Psoas muscle (tissue), 8 donors: ENCODE data around the gene GOLGA6L2. TPM values are rescaled to one million over a fixed set of nuclear protein-coding genes. Genes with fewer than 3 reads are reported as not detected.

Source experiments
- ATAC-seq, 4 donors: fragments of 200-7000 bp; cut with Tn5 transposase; one replicate each; pipeline ENCODE4 v1.9.1; 2020; ENCODE audit warnings: moderate library complexity in 3 of 4, mild to moderate bottlenecking in 2 of 4
- DNase-seq, 2 donors: peaks; one replicate each; pipeline ENCODE4 v3.0.0-alpha.2; 2020
- H3K27ac ChIP-seq: fragments of 200-600 bp; one replicate; pipeline ENCODE4 v1.8.0; 2022
- H3K27me3 ChIP-seq, 3 donors: fragments of 200-600 bp in 1 of 3; one replicate each; pipeline versions ENCODE4 v1.6.1 to v1.8.0; 2013 to 2022; ENCODE audit warnings: low read length in 2 of 3, mild to moderate bottlenecking in 2 of 3, moderate library complexity in 1 of 3; ENCODE audit not compliant: insufficient read depth in 3 of 3
- H3K36me3 ChIP-seq, 2 donors: fragments of 200-600 bp in 1 of 2; one replicate each; pipeline versions ENCODE4 v1.6.1 to v1.8.0; 2013 to 2022; ENCODE audit warnings: low read depth in 1 of 2, mild to moderate bottlenecking in 1 of 2, moderate library complexity in 1 of 2; ENCODE audit not compliant: insufficient read depth in 1 of 2
- H3K4me1 ChIP-seq: fragments of 200-600 bp; one replicate; pipeline ENCODE4 v1.8.0; 2022
- H3K4me3 ChIP-seq: fragments of 200-600 bp; one replicate; pipeline ENCODE4 v1.8.0; 2022; ENCODE audit warnings: mild to moderate bottlenecking
- H3K9me3 ChIP-seq: fragments of 200-600 bp; one replicate; pipeline ENCODE4 v1.8.0; 2022
- WGBS, 3 donors: extraction: QIAGEN DNeasy Blood & Tissue Kit; methylation state at CpG; one replicate each; pipeline versions ENCODE4 v1.1.6 to v1.1.7; 2013; 5-methylcytosine and 5-hydroxymethylcytosine counted together
- intact Hi-C, 2 donors: fragments of 100-400 bp; cut with DNase I; formaldehyde crosslinking; loops; one replicate each; pipeline versions ENCODE4 v1.11.0 to v1.14.2; 2022
- long read RNA-seq, 2 donors: library from polyadenylated mRNA; unstranded; transcript quantifications; one replicate each; pipeline ENCODE4 v2.0.0, GENCODE V29; 2021
- polyA plus RNA-seq, 3 donors: library from polyadenylated mRNA; stranded (reverse); fragments of 200-250 nt; gene quantifications; one replicate each; pipeline ENCODE4 v1.2.3, GENCODE V29; 2013
- total RNA-seq, 4 donors: library from RNA; stranded (reverse); fragmentation: NEBNext Ultra II Directional in 2 of 4; extraction: Animal tissue kit (Norgen Biotek cat#: 25700) in 2 of 4; gene quantifications; one replicate each; pipeline versions ENCODE4 v1.2.1 to v1.2.4, GENCODE V29; 2021 to 2023
- TF ChIP-seq, protein P1 (sequence below): fragments of 200-600 bp; IDR thresholded peaks from one replicate; pipeline ENCODE4 v1.8.0; 2022; ENCODE audit warnings: antibody characterized with exemption
- donor health status: healthy with polysubstance abuse.
- donor health status: DM: no; HTN: no; CAD: no; lungs with moderate emphysema.
- donor health status: Bipolar disorder and iron deficiency.
- donor health status: healthy.
- donor health status: DM: yes; HTN: yes; CAD: no.
- donor health status: DM: no; HTN: no; CAD: no.
- donor health status: DM: no; HTN: no; CAD: no.
- donor health status: DM: yes; HTN: yes; CAD: no.

GOLGA6L2 gene, protein sequence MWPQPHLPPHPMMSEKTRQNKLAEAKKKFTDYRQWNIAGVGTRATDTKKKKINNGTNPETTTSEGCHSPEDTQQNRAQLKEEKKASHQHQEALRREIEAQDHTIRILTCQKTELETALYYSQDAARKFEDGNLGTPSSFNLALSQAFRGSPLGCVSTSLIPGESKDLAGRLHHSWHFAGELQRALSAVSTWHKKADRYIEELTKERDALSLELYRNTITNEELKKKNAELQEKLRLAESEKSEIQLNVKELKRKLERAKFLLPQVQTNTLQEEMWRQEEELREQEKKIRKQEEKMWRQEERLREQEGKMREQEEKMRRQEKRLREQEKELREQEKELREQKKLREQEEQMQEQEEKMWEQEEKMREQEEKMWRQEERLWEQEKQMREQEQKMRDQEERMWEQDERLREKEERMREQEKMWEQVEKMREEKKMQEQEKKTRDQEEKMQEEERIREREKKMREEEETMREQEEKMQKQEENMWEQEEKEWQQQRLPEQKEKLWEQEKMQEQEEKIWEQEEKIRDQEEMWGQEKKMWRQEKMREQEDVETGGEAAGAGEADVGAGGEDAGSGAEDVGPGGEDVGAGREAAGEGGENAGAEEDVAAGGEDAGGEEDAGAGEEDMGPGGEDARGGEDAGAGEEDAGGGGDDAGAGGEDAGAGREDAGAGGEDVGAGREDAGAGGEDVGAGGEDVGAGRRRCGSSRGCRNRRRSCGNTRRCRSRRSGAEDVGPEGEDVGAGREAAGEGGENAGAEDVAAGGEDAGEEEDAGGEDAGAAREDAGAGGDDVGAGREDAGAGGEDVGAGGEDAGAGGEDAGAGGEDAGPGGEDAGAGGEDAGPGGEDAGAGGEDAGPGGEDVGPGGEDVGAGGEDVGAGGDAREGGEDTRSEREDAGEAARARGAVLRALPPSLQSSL
- total RNA-seq = not detected
- not detected for polyA plus RNA-seq
- long read RNA-seq, donor 1 = 0 reads
- long read RNA-seq, donor 2 = 0 reads

DNA sequence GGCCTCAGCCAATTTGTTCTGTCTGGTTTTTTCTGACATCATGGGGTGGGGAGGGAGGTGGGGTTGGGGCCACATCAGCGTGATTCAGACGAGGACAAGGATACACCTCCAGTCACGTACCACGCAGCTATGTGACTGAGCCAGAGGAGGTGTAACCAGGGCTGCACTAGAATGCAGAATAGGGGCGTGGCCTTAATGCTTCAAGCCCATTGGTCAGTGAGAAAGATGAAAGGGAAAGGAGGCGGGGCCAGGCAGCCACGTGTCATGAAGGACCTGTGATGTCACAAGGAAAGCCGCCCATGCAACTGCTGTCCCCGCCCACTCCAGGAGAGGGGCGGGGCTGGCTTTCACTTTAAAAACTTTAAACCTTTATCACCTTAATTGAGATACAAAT lies at the start of gene GOLGA6L2:
Gene GOLGA6L2, minus strand, starts transcription at position 137 of the 394 bp plus-strand sequence. Its CDS starts 62 bp downstream, at position 75.
- 79 to 81% (median 80%) methylated on average over 10 of the region's 10 CpGs for WGBS, 3 donors
- intact Hi-C loops = no loop called here
- Histone ChIP-seq H3K4me3 (no peak within 1 kb of the TSS), H3K27ac (no peak within 1 kb of the TSS), H3K27me3 (peaks cover 0 to 2% (median 0%) of the 10 kb centered on the region in 3 donors), H3K9me3 (no peaks in the 10 kb centered on the region), H3K36me3 (no peaks in the 10 kb centered on the region), H3K4me1 (no peaks in the 10 kb centered on the region)
- DNase-seq (no peak), ATAC-seq (no peak)
- TF ChIP-seq, protein P1, sequence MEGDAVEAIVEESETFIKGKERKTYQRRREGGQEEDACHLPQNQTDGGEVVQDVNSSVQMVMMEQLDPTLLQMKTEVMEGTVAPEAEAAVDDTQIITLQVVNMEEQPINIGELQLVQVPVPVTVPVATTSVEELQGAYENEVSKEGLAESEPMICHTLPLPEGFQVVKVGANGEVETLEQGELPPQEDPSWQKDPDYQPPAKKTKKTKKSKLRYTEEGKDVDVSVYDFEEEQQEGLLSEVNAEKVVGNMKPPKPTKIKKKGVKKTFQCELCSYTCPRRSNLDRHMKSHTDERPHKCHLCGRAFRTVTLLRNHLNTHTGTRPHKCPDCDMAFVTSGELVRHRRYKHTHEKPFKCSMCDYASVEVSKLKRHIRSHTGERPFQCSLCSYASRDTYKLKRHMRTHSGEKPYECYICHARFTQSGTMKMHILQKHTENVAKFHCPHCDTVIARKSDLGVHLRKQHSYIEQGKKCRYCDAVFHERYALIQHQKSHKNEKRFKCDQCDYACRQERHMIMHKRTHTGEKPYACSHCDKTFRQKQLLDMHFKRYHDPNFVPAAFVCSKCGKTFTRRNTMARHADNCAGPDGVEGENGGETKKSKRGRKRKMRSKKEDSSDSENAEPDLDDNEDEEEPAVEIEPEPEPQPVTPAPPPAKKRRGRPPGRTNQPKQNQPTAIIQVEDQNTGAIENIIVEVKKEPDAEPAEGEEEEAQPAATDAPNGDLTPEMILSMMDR = no peak

DNA sequence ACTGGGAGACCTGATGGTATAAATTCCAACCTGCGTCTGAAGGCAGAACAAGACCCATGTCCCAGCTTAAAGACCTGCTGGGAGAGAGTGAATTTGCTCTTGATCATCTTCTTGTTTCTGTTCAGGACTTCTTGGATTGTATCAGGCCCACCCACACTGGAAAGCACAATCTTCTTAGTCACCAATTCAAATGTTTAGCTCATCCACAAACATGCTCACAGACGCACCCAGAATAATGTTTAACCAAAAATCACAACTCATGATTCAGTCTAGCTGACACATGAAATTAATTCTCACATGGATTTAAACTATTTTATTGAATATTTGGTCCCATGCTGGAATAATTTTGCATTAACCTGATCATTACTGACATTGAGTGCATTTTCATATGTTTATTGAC lies 37.8 kb upstream of the GOLGA6L2 start:
- ATAC-seq (no peak), DNase-seq (no peak)
- 84 to 88% (median 86%) methylated on average over 2 of the region's 2 CpGs for WGBS, 3 donors
- Histone ChIP-seq H3K27ac (no peak overlapping the region), H3K36me3 (no peaks in the 10 kb centered on the region), H3K4me1 (no peaks in the 10 kb centered on the region), H3K9me3 (no peaks in the 10 kb centered on the region), H3K27me3 (no peaks in the 10 kb centered on the region), H3K4me3 (no peak overlapping the region)
- intact Hi-C loops = loop anchor here in 1 of 2 donors (2.0 kb wide), 1 partner anchor 34 kb away; no protein-coding TSS in a partner anchor
- TF ChIP-seq, protein P1 = no peak

DNA sequence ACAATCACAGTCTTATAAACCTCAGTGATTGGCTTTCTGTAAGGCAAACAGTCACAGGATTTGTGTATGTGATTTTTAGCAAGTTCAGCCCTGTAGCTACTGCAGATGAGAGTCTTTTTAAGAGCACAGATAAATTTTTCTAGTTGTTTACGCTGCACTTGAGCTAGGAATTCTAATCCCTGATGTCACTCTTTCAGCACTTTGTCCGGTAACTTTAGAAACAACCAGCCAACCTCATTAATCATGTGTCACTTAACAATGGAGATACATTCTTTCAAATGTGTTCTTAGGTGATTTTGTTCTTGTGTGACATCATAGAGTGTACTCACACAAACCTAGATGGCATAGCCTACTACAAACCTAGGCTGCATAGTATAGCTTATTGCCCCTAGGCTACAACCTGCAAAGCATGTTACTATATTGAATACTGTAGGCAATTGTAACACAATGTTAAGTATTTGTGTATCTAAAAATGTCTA lies 36.8 kb upstream of the GOLGA6L2 start:
- H3K4me3 ChIP-seq = no peak overlapping the region
- ATAC-seq (peak in 1 of 4 donors; percentile 46), DNase-seq (no peak)
- intact Hi-C loops = loop anchor here in 1 of 2 donors (2.0 kb wide), 1 partner anchor 35 kb away; no protein-coding TSS in a partner anchor
- H3K4me1 ChIP-seq = no peaks in the 10 kb centered on the region
- H3K27me3 ChIP-seq = no peaks in the 10 kb centered on the region
- no peaks in the 10 kb centered on the region for H3K36me3 ChIP-seq
- WGBS, 3 donors = 36 to 51% (median 42%) methylated on average over 2 of the region's 2 CpGs
- H3K9me3 ChIP-seq = no peaks in the 10 kb centered on the region
- TF ChIP-seq, protein P1 = no peak
- H3K27ac ChIP-seq = no peak overlapping the region

DNA sequence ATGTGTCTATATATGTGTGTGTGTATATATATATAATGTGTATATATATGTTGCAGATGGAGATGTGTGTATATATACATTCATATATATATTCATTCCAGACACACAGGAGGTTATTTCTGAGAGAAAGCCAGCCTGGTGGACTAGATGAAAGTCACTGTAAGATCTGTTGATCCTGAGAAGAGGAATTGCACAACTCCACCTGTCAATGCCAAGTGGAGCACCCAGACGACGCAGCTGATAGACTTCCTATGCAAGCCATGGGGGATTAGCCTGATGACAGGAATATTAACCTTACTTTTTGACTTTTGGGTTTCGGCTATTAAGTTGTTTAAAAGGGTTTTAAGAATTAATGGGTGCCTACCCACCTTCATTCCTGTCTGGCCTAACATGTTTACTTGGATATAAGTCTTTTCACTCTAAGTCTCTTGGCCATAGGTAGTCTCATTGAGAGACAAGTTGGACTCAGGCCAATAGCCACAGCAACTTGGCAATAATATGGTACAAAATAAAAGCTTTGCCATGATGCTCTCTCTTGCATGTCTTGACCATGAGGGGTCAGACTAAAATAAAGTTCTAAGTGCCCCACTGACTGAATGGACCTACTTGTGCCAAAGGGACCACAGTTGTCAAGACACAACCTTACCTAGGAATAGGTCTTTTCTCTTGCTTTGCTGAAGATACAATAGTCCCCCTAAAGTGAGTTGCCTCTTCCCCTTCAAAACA lies 35.9 kb upstream of the GOLGA6L2 start:
- ATAC-seq (peak in 1 of 4 donors; percentile 87), DNase-seq (no peak)
- Histone ChIP-seq H3K4me3 (no peak overlapping the region), H3K36me3 (no peaks in the 10 kb centered on the region), H3K9me3 (no peaks in the 10 kb centered on the region), H3K27me3 (no peaks in the 10 kb centered on the region), H3K4me1 (no peaks in the 10 kb centered on the region), H3K27ac (no peak overlapping the region)
- WGBS, 3 donors = 42 to 58% (median 46%) methylated on average over 3 of the region's 3 CpGs
- intact Hi-C loops = no loop called here
- TF ChIP-seq, protein P1 = no peak
